ENCODE measurements around the gene ACVR1B. TPM values are rescaled to one million over a fixed set of nuclear protein-coding genes. Genes with fewer than 3 reads are reported as not detected.
A peak's percentile ranks its signal among the peaks of the same experiment; 100 is the strongest.

Gene ACVR1B
- total RNA-seq, 1 experiment from 2014 or later: 1.9 TPM

GRCh38 chr12:52035926-52036325 is 84.4 kb downstream of the ACVR1B start:
- no peak for DNase-seq
- Histone ChIP-seq H3K27me3 (no peaks in the 10 kb centered on the region), H3K36me3 (no peaks in the 10 kb centered on the region), H3K4me3 (no peak overlapping the region), H3K9me3 (no peaks in the 10 kb centered on the region)

GRCh38 chr12:52036587-52037171 is 85.2 kb downstream of the ACVR1B start:
- H3K4me3 ChIP-seq: peak overlapping the region; percentile 32
- no peaks in the 10 kb centered on the region for H3K9me3 ChIP-seq
- H3K27me3 ChIP-seq: no peaks in the 10 kb centered on the region
- peak; percentile 75 for DNase-seq
- H3K36me3 ChIP-seq: no peaks in the 10 kb centered on the region

GRCh38 chr12:52037248-52037861 is 85.9 kb downstream of the ACVR1B start:
- Histone ChIP-seq H3K9me3 (no peaks in the 10 kb centered on the region), H3K36me3 (no peaks in the 10 kb centered on the region), H3K27me3 (no peaks in the 10 kb centered on the region), H3K4me3 (peak overlapping the region; percentile 51)
- peak; percentile 65 for DNase-seq

- no peaks in the 10 kb centered on the region for H3K9me3 ChIP-seq
- no peak for DNase-seq
- H3K27me3 ChIP-seq: no peaks in the 10 kb centered on the region
- no peaks in the 10 kb centered on the region for H3K36me3 ChIP-seq
- H3K4me3 ChIP-seq: peak overlapping the region; percentile 51
Observed at GRCh38 chr12:52038447-52038846, 86.9 kb downstream of the ACVR1B start.

- no peaks in the 10 kb centered on the region for H3K36me3 ChIP-seq
- H3K4me3 ChIP-seq: no peak overlapping the region
- no peaks in the 10 kb centered on the region for H3K9me3 ChIP-seq
- DNase-seq: no peak
- H3K27me3 ChIP-seq: no peaks in the 10 kb centered on the region
Observed at GRCh38 chr12:52041035-52041434, 89.5 kb downstream of the ACVR1B start.

GRCh38 chr12:52041695-52042123 is 90.2 kb downstream of the ACVR1B start:
- no peak overlapping the region for H3K4me3 ChIP-seq
- no peaks in the 10 kb centered on the region for H3K27me3 ChIP-seq
- DNase-seq: peak; percentile 61
- H3K36me3 ChIP-seq: no peaks in the 10 kb centered on the region
- H3K9me3 ChIP-seq: no peaks in the 10 kb centered on the region

GRCh38 chr12:52042706-52043385 is 91.3 kb downstream of the ACVR1B start:
- Histone ChIP-seq H3K27me3 (no peaks in the 10 kb centered on the region), H3K36me3 (no peaks in the 10 kb centered on the region), H3K9me3 (no peaks in the 10 kb centered on the region), H3K4me3 (no peak overlapping the region)
- DNase-seq: no peak

- H3K9me3 ChIP-seq: no peaks in the 10 kb centered on the region
- DNase-seq: peak; percentile 71
- peak overlapping the region; percentile 14; the same call in 1 of the 2 replicates for H3K4me3 ChIP-seq
- H3K36me3 ChIP-seq: no peaks in the 10 kb centered on the region
- H3K27me3 ChIP-seq: no peaks in the 10 kb centered on the region
Observed at GRCh38 chr12:52043386-52044212, 92.1 kb downstream of the ACVR1B start.

- H3K36me3 ChIP-seq: no peaks in the 10 kb centered on the region
- no peaks in the 10 kb centered on the region for H3K9me3 ChIP-seq
- no peaks in the 10 kb centered on the region for H3K27me3 ChIP-seq
- no peak overlapping the region for H3K4me3 ChIP-seq
- peak; percentile 97 for DNase-seq
Observed at GRCh38 chr12:52044292-52044983, 92.9 kb downstream of the ACVR1B start.

- Histone ChIP-seq H3K36me3 (no peaks in the 10 kb centered on the region), H3K4me3 (no peak overlapping the region), H3K27me3 (no peaks in the 10 kb centered on the region), H3K9me3 (no peaks in the 10 kb centered on the region)
- DNase-seq: peak; percentile 67
Observed at GRCh38 chr12:52045794-52046199, 94.3 kb downstream of the ACVR1B start.

Other genes starting within 250 kb of the ACVR1B start
- 0.10 and 0.67 TPM in 2 replicates for gene FIGNL2, start 103.0 kb upstream of the ACVR1B start, total RNA-seq (2014; rRNA removed; shearing (Covaris generic); ENCODE audit: low replicate concordance)
- not detected in 2 replicates for gene ANKRD33, start 63.6 kb upstream of the ACVR1B start, total RNA-seq (2014; rRNA removed; shearing (Covaris generic); ENCODE audit: low replicate concordance)
- gene ACVRL1, start 44.2 kb upstream of the ACVR1B start, total RNA-seq (2014; rRNA removed; shearing (Covaris generic); ENCODE audit: low replicate concordance): 0.52 and 1.4 TPM in 2 replicates
- gene TAMALIN, start 55.2 kb downstream of the ACVR1B start, total RNA-seq (2014; rRNA removed; shearing (Covaris generic); ENCODE audit: low replicate concordance): 1.4 and 2.0 TPM in 2 replicates
- gene NR4A1, start 99.7 kb downstream of the ACVR1B start, total RNA-seq (2014; rRNA removed; shearing (Covaris generic); ENCODE audit: low replicate concordance): 4.4 TPM in 1 of 2 replicates, not detected in the other
- 45.4 and 110 TPM in 2 replicates for gene ATG101, start 118.3 kb downstream of the ACVR1B start, total RNA-seq (2014; rRNA removed; shearing (Covaris generic); ENCODE audit: low replicate concordance)
- gene SMIM41, start 128.0 kb downstream of the ACVR1B start, total RNA-seq (2014; rRNA removed; shearing (Covaris generic); ENCODE audit: low replicate concordance): not detected in 2 replicates
- 12.0 and 18.2 TPM in 2 replicates for gene KRT80, start 240.3 kb downstream of the ACVR1B start, total RNA-seq (2014; rRNA removed; shearing (Covaris generic); ENCODE audit: low replicate concordance)